Urothelium cell line (cell line): Measurements from ENCODE around the gene NUMA1.

Experiments used
- DNase-seq: peaks from one replicate; pipeline ENCODE4 v3.0.0; 2011; ENCODE audit warnings: low spot score, mixed read lengths
- FAIRE-seq: peaks from 2 replicates; lab custom pipeline; 2011; peaks lifted over from hg19 to GRCh38; lab: Jason Lieb, UNC

Gene NUMA1

GRCh38 chr11:71977090-71977489 is 103.3 kb downstream of the NUMA1 start:
- no peak for FAIRE-seq
- no peak for DNase-seq

- FAIRE-seq (no peak), DNase-seq (no peak)
Measured at GRCh38 chr11:71976551-71976950, 103.8 kb downstream of the NUMA1 start.

- FAIRE-seq (no peak), DNase-seq (no peak)
Measured at GRCh38 chr11:71971680-71972079, 108.7 kb downstream of the NUMA1 start.

GRCh38 chr11:71964641-71965040 is 115.7 kb downstream of the NUMA1 start:
- FAIRE-seq (no peak), DNase-seq (no peak)

GRCh38 chr11:71963468-71963867 is 116.9 kb downstream of the NUMA1 start:
- FAIRE-seq (no peak), DNase-seq (no peak)

GRCh38 chr11:71962428-71963038 is 117.8 kb downstream of the NUMA1 start:
- FAIRE-seq: no peak

GRCh38 chr11:71955898-71956456 is 124.4 kb downstream of the NUMA1 start:
- FAIRE-seq (no peak), DNase-seq (no peak)

More at GRCh38 chr11:71962428-71963038, 117.8 kb downstream of the NUMA1 start:
- no peak for DNase-seq
